Keratinocyte (primary cell): ENCODE measurements around the gene CHST1. TPM values are rescaled to one million over a fixed set of nuclear protein-coding genes. Genes with fewer than 3 reads are reported as not detected.

Experiments
- DNase-seq: peaks from one replicate; pipeline ENCODE4 v3.0.0-alpha.2; 2011; ENCODE audit warnings: low read depth, missing footprints, low spot score
- FAIRE-seq: peaks from 2 replicates; lab custom pipeline; 2011; peaks lifted over from hg19 to GRCh38; lab: Jason Lieb, UNC
- H2AFZ ChIP-seq: 2 replicates; pipeline ENCODE4 v1.6.0; 2012; ENCODE audit warnings: low read length, control low read depth, inconsistent platforms; ENCODE audit not compliant: control insufficient read depth
- H3K27ac ChIP-seq: 2 replicates; pipeline ENCODE4 v1.5.1; 2011; ENCODE audit warnings: low read length; ENCODE audit not compliant: control insufficient read depth, insufficient read depth
- H3K27me3 ChIP-seq: 3 replicates; pipeline ENCODE4 v1.6.0; 2011; ENCODE audit warnings: low read length; ENCODE audit not compliant: control insufficient read depth, insufficient read depth; ENCODE audit errors: extremely low read depth
- H3K36me3 ChIP-seq, 2 experiments: 2 replicates in 1 of 2; 3 replicates in 1 of 2; pipeline ENCODE4 v1.5.1; 2011; ENCODE audit warnings: low read length in 2 of 2, mild to moderate bottlenecking in 1 of 2; ENCODE audit not compliant: control insufficient read depth in 2 of 2, insufficient read depth in 2 of 2; ENCODE audit errors: extremely low read depth in 1 of 2
- H3K4me1 ChIP-seq: 3 replicates; pipeline ENCODE4 v1.5.1; 2011; ENCODE audit warnings: low read length; ENCODE audit not compliant: control insufficient read depth, insufficient read depth; ENCODE audit errors: extremely low read depth
- H3K4me2 ChIP-seq: 3 replicates; pipeline ENCODE4 v1.6.0; 2011; ENCODE audit warnings: low read depth, low read length; ENCODE audit not compliant: control insufficient read depth, insufficient read depth; ENCODE audit errors: extremely low read depth
- H3K4me3 ChIP-seq, 3 experiments: fragments of 200-600 bp in 1 of 3; sonication (generic) in 1 of 3; 2 replicates in 2 of 3; 3 replicates in 1 of 3; pipeline ENCODE4 v1.5.1; 2011 to 2016; ENCODE audit warnings: low read length in 3 of 3, mild to moderate bottlenecking in 3 of 3, control low read depth in 2 of 3, inconsistent platforms in 1 of 3, low read depth in 1 of 3, mixed read lengths in 1 of 3, mixed run types in 1 of 3, moderate library complexity in 1 of 3; ENCODE audit not compliant: control insufficient read depth in 2 of 3, insufficient read depth in 2 of 3; ENCODE audit errors: extremely low read depth in 1 of 3
- H3K79me2 ChIP-seq: 2 replicates; pipeline ENCODE4 v1.6.0; 2012; ENCODE audit warnings: low read length; ENCODE audit not compliant: control insufficient read depth, insufficient read depth
- H3K9ac ChIP-seq: 3 replicates; pipeline ENCODE4 v1.6.0; 2011; ENCODE audit warnings: low read length; ENCODE audit not compliant: control insufficient read depth, insufficient read depth; ENCODE audit errors: extremely low read depth
- H3K9me1 ChIP-seq: 3 replicates; pipeline ENCODE4 v1.6.0; 2011; ENCODE audit warnings: low read length; ENCODE audit not compliant: control insufficient read depth, insufficient read depth; ENCODE audit errors: extremely low read depth
- H3K9me3 ChIP-seq: 2 replicates; pipeline ENCODE4 v1.5.1; 2012; ENCODE audit warnings: low read depth, low read length; ENCODE audit not compliant: control insufficient read depth
- H4K20me1 ChIP-seq: 3 replicates; pipeline ENCODE4 v1.6.0; 2011; ENCODE audit warnings: low read length; ENCODE audit not compliant: control insufficient read depth, insufficient read depth; ENCODE audit errors: extremely low read depth
- CTCF ChIP-seq, 3 experiments: IDR thresholded peaks in 1 of 3; conservative IDR thresholded peaks in 1 of 3; optimal IDR thresholded peaks in 1 of 3; 2 replicates in 2 of 3; 3 replicates in 1 of 3; pipeline versions ENCODE3 to v1.5.1; 2011; ENCODE audit warnings: low read length in 3 of 3, mild to moderate bottlenecking in 3 of 3, moderate library complexity in 2 of 3, control low read depth in 1 of 3, inconsistent platforms in 1 of 3; ENCODE audit not compliant: insufficient read depth in 2 of 3; ENCODE audit errors: extremely low read depth in 1 of 3
- EZH2 ChIP-seq: IDR thresholded peaks from one replicate; pipeline ENCODE4 v1.6.1; 2012; ENCODE audit warnings: inconsistent platforms, mild to moderate bottlenecking, low read length, moderate library complexity
- dilution Hi-C: fragments of 300-500 bp; cut with MboI; formaldehyde crosslinking; loops from one replicate; pipeline ENCODE4 v1.7.0; 2020; ENCODE audit warnings: low sequenced_read_pairs; ENCODE audit not compliant: extremely low pct_ligation_motif_present
- polyA minus RNA-seq, 3 experiments: library from RNA; depleted of rRNA, polyadenylated mRNA; stranded (reverse); fragments of >200 nt; gene quantifications; 1 replicate in 1 of 3; 2 replicates in 1 of 3; 3 replicates in 1 of 3; pipeline ENCODE4 v1.2.3, GENCODE V29; 2011
- polyA plus RNA-seq, 5 experiments: library from polyadenylated mRNA; depleted of rRNA in 3 of 5; stranded (reverse) in 3 of 5; stranded (forward) in 1 of 5; unstranded in 1 of 5; fragments of >200 nt; gene quantifications; 1 replicate in 1 of 5; 2 replicates in 3 of 5; 3 replicates in 1 of 5; pipeline versions ENCODE4 v1.2.1 to v1.2.3, GENCODE V29; 2011 to 2012; ENCODE audit warnings: missing spikeins in 2 of 5, low read depth in 1 of 5, low replicate concordance in 1 of 5

The CHST1 gene
- polyA plus RNA-seq (not detected in 3 replicates), polyA minus RNA-seq (not detected in 3 replicates)
- 0.25 TPM for polyA plus RNA-seq (2011; ENCODE audit: low read depth)
- 0.02 and 0.04 TPM in 2 replicates for polyA plus RNA-seq (2011; cell fraction: cytosol; rRNA removed)
- polyA plus RNA-seq (2011; cell fraction: nucleus; rRNA removed): 0.04 TPM in 1 of 2 replicates, not detected in the other
- polyA plus RNA-seq (2012; ENCODE audit: low replicate concordance): 0.51 TPM in 1 of 2 replicates, not detected in the other
- polyA minus RNA-seq (2011; cell fraction: cytosol; rRNA and poly(A)+ RNA removed): not detected
- not detected in 2 replicates for polyA minus RNA-seq (2011; cell fraction: nucleus; rRNA and poly(A)+ RNA removed)

GRCh38 chr11:45665206-45665932 is at the start of gene CHST1:
CHST1 (minus strand) TSS chr11:45665622; CDS start chr11:45650923, 14,699 bp downstream.
- Histone ChIP-seq H3K9me3 (no peaks in the 10 kb centered on the region), H4K20me1 (no peaks in the 10 kb centered on the region), H3K27ac (no peak within 1 kb of the TSS), H3K4me2 (peak within 1 kb of the TSS; percentile 51), H3K9me1 (no peaks in the 10 kb centered on the region), H3K4me1 (no peaks in the 10 kb centered on the region), H3K4me3 (peak within 1 kb of the TSS; percentile 20 to 38 (median 32)), H2AFZ (no peak within 1 kb of the TSS), H3K27me3 (peaks cover 71% of the 10 kb centered on the region), H3K79me2 (no peaks in the 10 kb centered on the region), H3K36me3 (no peaks in the 10 kb centered on the region), H3K9ac (no peak within 1 kb of the TSS)
- FAIRE-seq: no peak
- no peak for TF ChIP-seq CTCF (optimal IDR thresholded peaks at IDR 0.05 in 1 of 3, IDR thresholded peaks at IDR 0.05 in 1 of 3, conservative IDR thresholded peaks at IDR 0.05 in 1 of 3; ENCODE audit: extremely low read depth in 1 of 3, insufficient read depth in 2 of 3, low read length in 3 of 3)
- DNase-seq: no peak
- dilution Hi-C loops: no loop called here

- Histone ChIP-seq H3K4me1 (no peaks in the 10 kb centered on the region), H3K36me3 (no peaks in the 10 kb centered on the region), H3K4me2 (no peak overlapping the region), H3K9me3 (peaks cover 2% of the 10 kb centered on the region), H3K4me3 (no peak overlapping the region), H3K9me1 (no peaks in the 10 kb centered on the region), H3K79me2 (no peaks in the 10 kb centered on the region), H3K27me3 (peaks cover 9% of the 10 kb centered on the region), H4K20me1 (no peaks in the 10 kb centered on the region), H2AFZ (no peak overlapping the region), H3K9ac (no peak overlapping the region), H3K27ac (no peak overlapping the region)
- FAIRE-seq (no peak), DNase-seq (no peak)
- TF ChIP-seq CTCF (optimal IDR thresholded peaks at IDR 0.05 in 1 of 3, IDR thresholded peaks at IDR 0.05 in 1 of 3, conservative IDR thresholded peaks at IDR 0.05 in 1 of 3; ENCODE audit: extremely low read depth in 1 of 3, insufficient read depth in 2 of 3, low read length in 3 of 3) (no peak), EZH2 (no peak)
- dilution Hi-C loops: no loop called here
Measured at GRCh38 chr11:45713573-45713972, 48.2 kb upstream of the CHST1 start.
